Osteocyte (in vitro differentiated cells): ENCODE measurements around the gene PFDN2. TPM values are rescaled to one million over a fixed set of nuclear protein-coding genes. Genes with fewer than 3 reads are reported as not detected.

Experiments used
- DNase-seq: peaks from one replicate; pipeline ENCODE4 v3.0.0; 2021; ENCODE audit warnings: mixed read lengths; ENCODE audit not compliant: unreplicated experiment; ENCODE audit errors: extremely low spot score
- H3K27ac Mint-ChIP-seq: one replicate; pipeline ENCODE4 v1.8.0; 2021; ENCODE audit warnings: mild to moderate bottlenecking, mixed read lengths; ENCODE audit not compliant: unreplicated experiment
- H3K27me3 Mint-ChIP-seq: one replicate; pipeline ENCODE4 v1.8.0; 2021; ENCODE audit warnings: mixed read lengths; ENCODE audit not compliant: unreplicated experiment
- H3K36me3 Mint-ChIP-seq: one replicate; pipeline ENCODE4 v1.8.0; 2021; ENCODE audit warnings: mixed read lengths; ENCODE audit not compliant: unreplicated experiment
- H3K4me1 Mint-ChIP-seq: one replicate; pipeline ENCODE4 v1.8.0; 2021; ENCODE audit warnings: mixed read lengths; ENCODE audit not compliant: unreplicated experiment
- H3K4me3 Mint-ChIP-seq: one replicate; pipeline ENCODE4 v1.8.0; 2021; ENCODE audit warnings: mild to moderate bottlenecking, moderate library complexity, mixed read lengths; ENCODE audit not compliant: unreplicated experiment
- H3K9me3 Mint-ChIP-seq: one replicate; pipeline ENCODE4 v1.8.0; 2021; ENCODE audit warnings: mixed read lengths; ENCODE audit not compliant: unreplicated experiment
- CTCF ChIP-seq: fragments of 200-600 bp; sonication (generic); IDR thresholded peaks from 2 replicates; pipeline ENCODE4 v1.5.0; 2021; ENCODE audit warnings: antibody characterized with exemption, mild to moderate bottlenecking, moderate library complexity
- total RNA-seq: library from RNA; stranded (reverse); gene quantifications from 2 replicates; pipeline ENCODE4 v1.2.1, GENCODE V29; 2021

The PFDN2 gene
- total RNA-seq, 1 donor from 2014 or later = 48.9 TPM

- TF ChIP-seq CTCF = no peak
- Mint-ChIP-seq H3K4me1 (no peaks in the 10 kb centered on the region), H3K4me3 (no peak overlapping the region), H3K36me3 (no peaks in the 10 kb centered on the region), H3K9me3 (no peaks in the 10 kb centered on the region), H3K27me3 (no peaks in the 10 kb centered on the region), H3K27ac (no peak overlapping the region)
- no peak for DNase-seq
Measured at GRCh38 chr1:161074676-161075368, 43.0 kb downstream of the PFDN2 start.

- Mint-ChIP-seq H3K36me3 (no peaks in the 10 kb centered on the region), H3K4me1 (no peaks in the 10 kb centered on the region), H3K27ac (no peak overlapping the region), H3K4me3 (no peak overlapping the region), H3K27me3 (no peaks in the 10 kb centered on the region), H3K9me3 (no peaks in the 10 kb centered on the region)
- DNase-seq = no peak
- TF ChIP-seq CTCF = no peak
Measured at GRCh38 chr1:161073474-161074121, 44.2 kb downstream of the PFDN2 start.

- H3K27me3 Mint-ChIP-seq = no peaks in the 10 kb centered on the region
- H3K4me3 Mint-ChIP-seq = no peak overlapping the region
- no peak for DNase-seq
- H3K36me3 Mint-ChIP-seq = no peaks in the 10 kb centered on the region
- H3K9me3 Mint-ChIP-seq = no peaks in the 10 kb centered on the region
- no peak for TF ChIP-seq CTCF
- H3K27ac Mint-ChIP-seq = no peak overlapping the region
- H3K4me1 Mint-ChIP-seq = no peaks in the 10 kb centered on the region
Measured at GRCh38 chr1:161072751-161073449, 44.9 kb downstream of the PFDN2 start.

- no peaks in the 10 kb centered on the region for H3K36me3 Mint-ChIP-seq
- no peaks in the 10 kb centered on the region for H3K9me3 Mint-ChIP-seq
- H3K27me3 Mint-ChIP-seq = peaks cover 4% of the 10 kb centered on the region
- no peak overlapping the region for H3K4me3 Mint-ChIP-seq
- DNase-seq = no peak
- H3K4me1 Mint-ChIP-seq = no peaks in the 10 kb centered on the region
- peak; percentile 31 for TF ChIP-seq CTCF
- H3K27ac Mint-ChIP-seq = no peak overlapping the region
Measured at GRCh38 chr1:161071886-161072371, 45.9 kb downstream of the PFDN2 start.

- H3K27ac Mint-ChIP-seq = no peak overlapping the region
- peaks cover 7% of the 10 kb centered on the region for H3K27me3 Mint-ChIP-seq
- H3K9me3 Mint-ChIP-seq = no peaks in the 10 kb centered on the region
- TF ChIP-seq CTCF = no peak
- no peak for DNase-seq
- no peaks in the 10 kb centered on the region for H3K4me1 Mint-ChIP-seq
- H3K4me3 Mint-ChIP-seq = no peak overlapping the region
- no peaks in the 10 kb centered on the region for H3K36me3 Mint-ChIP-seq
Measured at GRCh38 chr1:161070761-161071160, 47.1 kb downstream of the PFDN2 start.
